ENCODE results near the gene C12orf60.
A peak's percentile ranks its signal among the peaks of the same experiment; 100 is the strongest.
"Not testable (repeated sequence)": the region's sequence is repeated elsewhere in the genome, so short reads cannot be mapped to it uniquely, and the experiment has no call there.

Gene C12orf60

DNA sequence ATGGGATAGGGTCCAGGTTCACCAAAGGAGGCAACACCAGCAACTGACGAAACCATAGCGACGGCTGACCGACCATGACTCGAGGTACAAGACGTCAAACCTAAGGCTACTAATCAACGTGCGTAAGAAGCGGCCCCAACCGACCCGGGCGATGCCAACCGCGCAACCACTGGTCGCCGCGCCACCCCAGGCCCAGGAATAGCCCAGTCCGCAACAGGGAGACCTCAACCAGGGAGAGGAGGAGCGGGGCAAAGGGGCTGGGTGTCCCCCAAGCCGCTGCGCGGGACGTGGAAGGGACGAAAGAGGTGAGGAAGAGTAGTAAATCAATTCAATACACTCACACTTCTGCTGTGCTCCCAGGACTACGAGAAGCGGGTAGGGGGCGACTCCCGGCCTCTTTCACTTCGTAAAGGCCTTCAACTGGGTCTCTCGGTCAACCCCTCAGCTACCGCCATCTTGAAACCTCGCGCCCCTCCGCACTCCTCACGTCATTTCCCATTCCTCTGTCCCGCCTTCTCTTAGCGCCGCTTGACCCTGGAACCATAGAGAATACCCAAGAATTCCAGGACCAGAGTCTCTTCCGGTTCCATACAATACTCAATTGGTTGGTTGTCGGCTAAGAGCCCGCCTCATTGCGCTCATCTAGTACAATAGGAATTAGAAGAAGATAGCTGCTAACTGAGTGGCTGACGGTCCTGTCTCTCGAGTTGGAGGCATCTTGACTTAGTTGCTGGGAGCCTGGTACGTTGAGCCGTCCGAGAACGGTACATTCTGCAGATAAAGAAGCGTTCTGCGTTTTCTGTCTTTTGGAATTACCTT is at the start of gene C12orf60, which contains the start of gene WBP11:
C12orf60 (plus strand) TSS at position 660 of the 819 bp plus-strand sequence. CDS start 19,266 bp downstream, outside the sequence.
WBP11 (minus strand) TSS at position 468 of the 819 bp plus-strand sequence. CDS start 2,095 bp downstream, outside the sequence.
- DNase-seq = peak; percentile 74 to 92 (median 90)

DNA sequence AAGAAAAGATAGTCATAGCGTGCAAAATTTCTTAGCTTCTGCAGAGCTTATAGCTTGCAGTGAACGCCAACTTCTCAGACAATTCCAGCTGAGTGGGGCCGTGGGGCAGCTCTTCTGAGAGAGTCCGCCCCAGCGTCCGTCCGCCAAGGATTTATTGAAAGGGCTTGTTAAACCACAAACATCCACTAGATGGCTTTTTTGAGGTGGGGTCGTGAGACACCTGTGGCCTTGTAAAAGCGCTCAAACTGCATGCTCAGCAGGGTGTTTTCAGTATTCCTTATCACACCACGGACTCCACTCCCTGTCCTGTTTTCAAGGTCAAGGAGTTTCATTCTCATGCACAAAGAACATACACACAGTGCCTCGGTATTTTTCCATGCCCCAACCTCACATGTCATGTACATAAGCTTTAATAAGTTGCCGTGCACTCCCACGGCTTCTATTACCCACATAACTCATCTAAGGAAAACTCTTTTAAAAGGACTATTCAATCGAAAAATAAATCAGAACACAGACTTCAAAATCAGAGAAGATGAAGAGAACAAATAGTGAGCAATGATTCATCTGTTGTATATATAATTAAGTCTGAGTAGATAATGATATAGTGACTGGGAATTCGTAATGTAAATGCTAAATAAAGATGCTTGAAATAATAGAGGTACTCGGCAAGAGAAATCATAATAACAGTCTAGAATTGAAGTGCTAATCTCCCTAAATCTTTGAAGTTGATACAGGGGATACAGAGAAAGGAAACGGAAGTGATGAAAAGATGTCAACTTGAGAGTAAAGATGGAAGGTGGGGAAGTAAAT is 46.9 kb upstream of the C12orf60 start:
- DNase-seq = no peak

DNA sequence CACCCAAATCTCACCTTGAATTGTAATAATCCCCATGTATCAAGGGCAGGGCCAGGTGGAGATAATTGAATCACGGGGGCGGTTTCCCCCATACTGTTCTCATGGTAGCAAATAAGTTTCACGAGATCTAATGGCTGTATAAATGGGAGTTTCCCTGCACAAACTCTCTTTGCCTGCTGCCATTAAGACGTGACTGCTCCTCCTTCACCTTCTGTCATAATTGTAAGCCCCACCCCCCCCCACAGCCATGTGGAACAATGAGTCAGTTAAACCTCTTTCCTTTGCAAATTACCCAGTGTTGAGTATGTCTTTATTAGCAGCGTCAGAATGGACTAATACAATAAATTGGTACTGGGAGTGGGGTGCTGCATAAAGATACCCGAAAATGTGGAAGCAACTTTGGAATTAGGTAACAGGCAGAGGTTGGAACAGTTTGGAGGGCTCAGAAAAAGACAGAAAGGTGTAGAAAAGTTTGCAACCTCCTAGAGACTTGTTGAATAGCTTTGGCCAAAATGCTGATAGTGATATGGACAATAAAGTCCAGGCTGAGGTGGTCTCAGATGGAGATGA is 43.7 kb upstream of the C12orf60 start:
- not testable (repeated sequence) for DNase-seq

DNA sequence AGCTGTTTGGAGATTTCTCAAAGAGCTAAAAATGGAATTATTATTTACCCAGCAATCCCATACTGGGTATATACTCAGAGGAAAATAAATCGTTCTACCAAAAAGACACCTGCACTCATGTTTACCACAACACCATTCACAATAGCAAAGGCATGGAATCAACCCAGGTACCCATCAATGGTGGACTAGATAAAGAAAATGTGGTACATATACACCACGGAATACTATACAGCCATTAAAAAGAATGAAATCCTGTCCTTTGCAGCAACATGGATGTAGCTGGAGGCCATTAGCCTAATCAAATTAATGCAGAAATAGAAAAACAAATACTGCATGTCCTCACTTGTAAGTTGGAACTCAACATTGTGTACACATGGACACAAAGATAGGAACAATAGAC is 38.1 kb upstream of the C12orf60 start:
- no peak for DNase-seq

DNA sequence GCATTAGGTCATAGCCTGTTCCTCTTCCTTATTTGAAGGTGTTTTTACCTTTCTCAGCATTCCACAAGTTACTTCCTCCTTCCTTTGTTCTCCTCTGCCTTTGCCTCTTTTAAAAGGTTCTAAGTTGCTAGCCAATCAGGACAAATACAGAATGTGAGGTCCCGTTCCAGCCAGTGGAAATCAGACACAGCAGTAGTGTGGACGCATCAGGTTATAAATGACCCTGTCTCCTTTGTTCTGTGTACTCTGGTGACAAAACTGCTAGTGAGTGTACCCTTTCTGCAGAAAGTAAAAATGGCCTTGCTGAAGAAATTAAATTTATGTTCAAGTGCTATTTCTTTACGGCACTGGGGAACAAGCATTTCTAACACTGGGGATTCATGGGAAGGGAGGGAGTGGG is 37.5 kb upstream of the C12orf60 start:
- DNase-seq = not testable (repeated sequence)

GRCh38 chr12:14766649-14767215 is 36.7 kb upstream of the C12orf60 start:
- no peak for DNase-seq

GRCh38 chr12:14767617-14768016 is 35.9 kb upstream of the C12orf60 start:
- no peak for DNase-seq

DNA sequence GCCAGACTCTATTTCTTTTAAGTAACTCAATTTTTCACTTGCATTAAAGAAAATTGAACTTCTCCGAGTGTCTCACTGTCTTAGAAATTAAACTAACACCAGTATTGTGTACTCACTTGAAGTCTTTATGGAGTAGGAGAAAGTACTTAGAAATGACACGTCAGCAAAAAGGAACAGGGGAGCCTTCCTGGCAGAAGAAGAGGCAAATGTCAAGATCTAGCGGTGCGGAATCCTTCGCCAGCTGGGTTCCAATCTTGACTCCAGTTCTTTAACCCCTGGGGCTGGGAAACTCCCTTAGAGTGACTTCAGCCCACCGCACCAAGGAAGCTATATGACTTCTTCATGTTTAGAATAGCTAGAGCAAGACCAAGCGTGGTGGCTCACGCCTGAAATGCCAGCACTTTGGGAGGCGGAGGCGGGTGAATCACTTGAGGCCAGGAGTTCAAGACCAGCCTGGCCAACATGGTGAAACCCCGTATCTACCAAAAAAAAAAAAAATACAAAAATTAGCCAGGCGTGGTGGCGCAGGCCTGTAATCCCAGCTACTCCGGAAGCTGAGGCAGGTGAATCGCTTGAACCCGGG is 34.6 kb upstream of the C12orf60 start:
- DNase-seq = peak in 3 of 6 experiments; percentile 5 to 39 (median 5)

DNA sequence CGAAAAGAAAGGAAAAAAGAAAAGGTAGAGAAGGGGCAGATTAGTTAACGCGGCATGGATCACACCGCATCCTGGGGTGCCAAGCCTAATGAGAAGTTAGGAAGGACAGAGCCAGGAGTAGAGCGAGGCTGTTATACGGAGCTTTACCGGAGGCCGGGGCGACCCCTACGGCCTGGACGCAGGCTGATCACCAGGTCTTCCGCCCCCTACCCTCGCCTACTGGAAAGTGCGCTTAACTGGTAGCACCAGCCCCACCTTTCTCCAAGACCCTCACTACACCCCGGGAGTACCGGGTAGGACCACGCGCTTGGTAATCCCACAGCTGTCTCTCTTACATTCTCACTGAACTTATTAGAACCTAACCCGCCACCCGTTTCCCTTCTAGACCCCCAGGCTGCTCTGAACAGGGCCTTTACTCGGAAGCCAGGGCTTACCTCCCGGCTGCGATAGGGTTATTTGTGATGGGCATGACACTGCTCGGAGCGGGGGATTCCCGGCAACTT is 34.0 kb upstream of the C12orf60 start:
- no peak for DNase-seq

- peak; percentile 83 to 97 (median 88) for DNase-seq
Measured at GRCh38 chr12:14769969-14770495, 33.4 kb upstream of the C12orf60 start.

DNA sequence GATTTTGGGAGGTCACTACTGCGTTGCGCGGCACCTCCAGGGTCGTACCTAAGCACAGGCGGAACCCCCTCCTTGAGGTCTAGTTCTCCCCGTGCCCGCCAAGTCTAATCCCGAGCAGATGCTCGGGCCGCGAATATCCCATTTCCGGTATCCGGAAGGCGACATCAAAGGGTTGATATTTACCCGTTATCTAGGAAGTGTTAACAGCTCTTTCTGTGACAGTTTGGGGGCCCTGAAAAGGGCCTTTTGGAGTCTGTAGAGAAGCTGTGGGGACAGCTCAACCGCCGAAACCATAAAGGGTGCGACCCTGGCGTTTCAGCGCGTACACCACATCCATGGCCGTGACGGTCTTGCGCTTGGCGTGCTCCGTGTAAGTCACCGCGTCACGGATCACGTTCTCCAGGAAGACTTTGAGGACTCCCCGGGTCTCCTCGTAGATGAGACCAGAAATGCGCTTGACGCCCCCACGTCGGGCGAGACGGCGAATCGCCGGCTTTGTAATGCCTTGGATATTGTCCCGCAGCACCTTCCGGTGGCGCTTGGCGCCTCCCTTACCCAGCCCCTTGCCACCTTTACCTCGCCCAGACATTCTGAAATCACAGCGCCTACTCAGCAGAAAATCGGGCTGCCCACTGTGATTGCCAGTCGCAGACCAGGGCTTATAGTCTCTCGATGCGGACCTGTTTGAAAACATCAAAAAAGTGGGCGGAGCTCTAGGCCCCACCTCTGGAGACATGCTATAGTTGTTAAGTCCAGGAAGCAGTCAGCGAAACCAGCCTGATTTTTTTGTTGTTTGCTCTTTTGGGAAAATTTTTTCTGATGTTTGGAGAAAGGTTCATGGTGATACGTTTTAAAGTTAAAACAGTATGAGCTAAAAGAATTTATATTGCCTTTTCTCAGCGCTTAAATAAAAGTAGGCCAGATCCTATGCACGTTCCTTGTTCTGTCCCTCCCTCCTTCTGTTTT is 32.7 kb upstream of the C12orf60 start:
- peak; percentile 91 to 96 (median 94) for DNase-seq

- DNase-seq = peak; percentile 13 to 78 (median 59)
Measured at GRCh38 chr12:14771651-14772137, 31.8 kb upstream of the C12orf60 start.

- no peak for DNase-seq
Measured at GRCh38 chr12:14772946-14773345, 30.5 kb upstream of the C12orf60 start.

GRCh38 chr12:14773685-14774073 is 29.8 kb upstream of the C12orf60 start:
- DNase-seq = no peak

GRCh38 chr12:14774074-14774905 is 29.2 kb upstream of the C12orf60 start:
- peak; percentile 82 to 91 (median 90) for DNase-seq

- peak in 5 of 6 experiments; percentile 7 to 57 (median 34) for DNase-seq
Measured at GRCh38 chr12:14774906-14775635, 28.4 kb upstream of the C12orf60 start.

DNA sequence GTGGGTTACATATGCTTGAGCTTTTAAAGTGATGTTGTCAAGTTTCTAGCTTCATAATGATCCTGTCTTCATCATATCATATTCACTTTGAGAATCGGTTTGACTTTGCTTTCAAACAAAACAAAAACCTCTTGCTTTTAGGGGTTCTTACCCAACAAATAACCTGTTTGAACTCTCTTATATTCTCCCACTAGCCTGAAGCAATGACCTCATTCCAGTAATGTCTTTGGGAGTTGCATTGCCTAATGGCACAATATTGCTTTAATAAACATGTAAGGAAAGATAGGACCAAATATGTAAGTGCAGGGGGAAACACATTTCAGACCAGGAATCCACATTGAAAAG is 27.9 kb upstream of the C12orf60 start:
- DNase-seq = no peak

DNA sequence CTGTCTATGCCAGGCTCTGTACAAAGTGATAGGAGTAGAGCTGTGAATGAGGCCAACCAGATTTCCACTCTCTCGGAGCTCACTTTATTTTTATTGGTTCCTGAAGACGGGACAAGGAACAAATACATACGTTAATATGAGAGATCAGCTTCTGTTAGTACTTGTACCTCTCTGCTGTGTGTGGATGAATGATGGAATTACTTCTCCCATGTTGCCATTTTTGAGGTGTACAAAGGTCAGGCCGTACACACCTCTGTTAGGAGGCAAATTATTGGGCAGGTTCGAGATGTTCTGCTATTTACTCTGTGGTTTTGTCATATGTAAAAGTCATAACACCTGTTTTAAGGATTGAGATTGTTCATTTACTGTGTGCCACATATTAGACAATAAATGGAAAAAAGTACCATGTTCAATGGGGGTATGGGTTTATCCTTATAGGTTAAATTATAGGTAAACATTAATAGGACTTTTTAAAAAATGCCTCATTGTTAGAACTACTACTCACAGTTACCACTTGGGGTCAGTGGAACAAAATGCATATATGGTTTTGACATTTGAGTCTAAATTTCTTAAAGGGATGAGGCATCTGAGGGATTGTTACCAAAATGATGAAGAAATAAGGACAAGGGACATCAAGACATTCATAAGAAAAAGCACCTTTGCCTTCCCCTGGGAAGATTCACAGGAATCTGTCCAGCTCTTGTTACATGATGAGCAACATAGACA is 27.1 kb upstream of the C12orf60 start:
- peak in 2 of 6 experiments; percentile 7 to 24 for DNase-seq
